HG02970 (cell line): ENCODE measurements around the gene NOB1.
"Not testable (repeated sequence)": the region's sequence is repeated elsewhere in the genome, so short reads cannot be mapped to it uniquely, and the experiment has no call there.

ENCODE experiments used
- ATAC-seq: cut with Tn5 transposase; IDR thresholded peaks from one replicate; pipeline ENCODE4 v1.9.1; 2021; ENCODE audit warnings: mild to moderate bottlenecking, moderate library complexity, moderate number of reproducible peaks; ENCODE audit not compliant: unreplicated experiment, low FRiP score

Gene NOB1

DNA sequence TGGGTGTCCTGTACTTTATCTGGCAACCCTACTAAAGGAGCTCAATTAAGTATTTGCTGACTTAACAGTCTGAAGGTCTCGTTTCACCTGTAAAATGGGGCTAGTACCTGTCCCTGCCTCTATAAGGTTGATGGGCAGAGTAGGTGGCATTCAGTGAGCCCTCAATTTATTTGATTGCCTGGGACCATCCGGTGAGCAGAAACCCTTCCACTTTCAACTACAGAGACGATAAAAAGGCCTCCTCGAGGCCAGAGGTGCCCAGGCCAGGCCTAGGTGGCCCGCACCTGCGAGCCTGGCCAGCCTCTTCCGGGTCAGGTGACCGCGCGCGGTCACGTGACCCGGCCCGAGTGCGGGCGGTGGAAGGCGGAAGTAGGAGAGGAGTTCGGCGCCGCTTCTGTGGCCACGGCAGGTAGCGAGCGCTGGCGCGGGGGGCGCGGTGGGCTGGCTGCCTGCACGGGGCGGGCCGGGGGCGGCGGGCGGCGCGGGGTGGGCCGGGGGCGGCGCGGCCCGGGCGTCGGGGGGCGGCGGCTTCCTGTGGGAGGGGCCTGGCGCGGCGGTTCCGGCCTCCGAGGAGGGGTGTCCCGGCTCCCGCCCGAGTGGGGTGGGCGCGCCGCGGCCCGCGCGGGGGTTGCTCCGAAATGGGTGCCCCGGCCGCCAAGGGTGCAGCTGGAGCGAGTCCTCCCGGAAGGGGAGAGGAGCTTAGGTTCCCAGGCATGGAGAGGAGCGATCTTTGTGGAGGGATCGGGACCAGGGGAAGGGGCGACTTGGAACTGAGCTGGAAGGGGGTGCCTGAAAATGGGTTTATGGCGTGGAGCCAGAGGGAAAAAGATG lies 7.5 kb upstream of the NOB1 start, which contains the start of gene WWP2:
Gene WWP2 (plus strand): TSS at position 350 of the 831 bp plus-strand sequence. CDS start 24,679 bp downstream, outside the sequence.
- ATAC-seq: peak; percentile 83

DNA sequence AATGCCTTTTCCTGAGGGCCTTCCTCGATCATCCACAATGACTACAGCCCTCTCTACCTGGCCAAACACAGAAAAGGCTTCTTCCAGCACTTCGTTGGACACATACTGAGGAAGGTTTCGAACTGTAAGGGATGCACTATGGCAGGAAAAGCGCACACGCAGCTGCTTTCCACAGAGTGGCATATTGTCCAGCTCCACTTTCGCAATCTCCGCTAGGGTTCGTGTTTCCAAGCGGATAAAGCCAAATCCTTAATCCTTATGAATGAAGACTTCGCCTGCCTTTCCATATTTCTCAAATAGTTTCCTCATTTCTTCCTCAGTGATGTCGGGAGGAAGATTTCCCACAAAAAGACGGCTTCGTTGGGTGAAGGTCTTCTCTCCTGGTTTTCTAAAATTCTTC lies 2.6 kb upstream of the NOB1 start:
- ATAC-seq: not testable (repeated sequence)

- ATAC-seq: no peak
These were observed 2.0 kb upstream of the NOB1 start for GRCh38 chr16:69756705-69757104.

DNA sequence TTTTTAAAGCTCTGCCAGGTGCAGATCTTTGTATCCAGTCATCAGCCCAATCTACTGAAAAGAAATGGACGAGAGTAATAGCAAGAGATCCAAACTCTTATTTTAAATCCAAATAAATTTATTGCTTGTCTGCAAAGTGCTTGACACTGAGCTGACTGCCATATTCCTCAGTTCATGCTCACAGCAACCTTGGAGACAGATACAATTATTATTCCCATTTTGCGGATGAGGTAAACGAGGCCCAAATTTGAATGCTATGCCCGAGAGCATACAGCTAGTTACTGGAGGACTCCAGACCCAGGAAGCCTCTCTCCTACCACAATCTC lies 620 bp downstream of the NOB1 start:
- no peak for ATAC-seq

DNA sequence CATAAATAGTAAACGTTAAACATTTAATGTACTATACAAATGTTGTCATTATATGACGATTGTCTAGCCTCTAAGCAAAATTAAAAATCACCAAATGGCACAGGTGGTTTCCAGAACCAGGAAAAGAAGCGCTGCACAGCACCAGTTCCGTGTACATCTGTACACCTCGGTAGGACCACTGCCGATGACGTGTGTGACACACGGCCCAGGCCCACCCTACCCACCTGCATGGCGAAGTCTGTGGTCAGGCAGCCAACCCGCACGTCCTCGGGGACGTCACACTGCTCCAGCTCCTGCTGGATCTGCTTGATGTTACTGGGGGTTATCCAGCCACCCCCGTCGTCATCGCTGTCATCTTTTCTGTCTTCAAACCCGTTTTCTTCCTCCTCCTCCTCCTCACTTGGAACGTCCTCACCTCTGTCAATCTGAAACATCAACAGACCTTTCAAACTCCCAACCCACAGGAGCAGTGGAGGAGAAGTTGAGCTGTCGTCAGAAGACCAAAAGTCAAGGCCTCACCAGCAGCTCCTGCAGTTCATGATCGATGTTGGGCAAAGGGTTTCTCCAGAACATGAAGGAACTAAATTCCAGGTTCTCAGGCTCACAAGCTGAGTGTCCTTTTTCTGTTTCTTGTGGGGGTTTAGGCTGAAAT lies 5.9 kb downstream of the NOB1 start:
- ATAC-seq: no peak

- ATAC-seq: no peak
These were observed 7.6 kb downstream of the NOB1 start for GRCh38 chr16:69747115-69747514.

DNA sequence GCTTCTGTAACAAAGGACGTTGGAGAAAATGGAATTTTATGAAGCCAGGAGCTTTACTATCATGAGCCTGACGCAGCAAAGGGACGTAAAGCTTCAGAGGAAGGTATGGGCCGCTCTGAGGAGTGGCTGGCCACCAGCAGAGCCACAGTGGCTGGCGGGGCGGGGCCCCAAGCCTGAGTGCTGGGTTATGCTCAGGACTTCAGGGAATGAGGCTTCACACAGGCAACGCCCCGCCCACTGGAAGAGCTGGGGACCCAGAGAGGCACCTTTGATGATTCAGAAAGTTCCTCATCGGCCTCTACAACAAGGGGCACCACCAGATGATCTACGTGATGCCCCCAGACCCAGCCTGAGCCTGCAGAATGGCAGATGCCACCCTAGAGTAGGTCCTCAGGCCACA lies 8.8 kb downstream of the NOB1 start:
- no peak for ATAC-seq

DNA sequence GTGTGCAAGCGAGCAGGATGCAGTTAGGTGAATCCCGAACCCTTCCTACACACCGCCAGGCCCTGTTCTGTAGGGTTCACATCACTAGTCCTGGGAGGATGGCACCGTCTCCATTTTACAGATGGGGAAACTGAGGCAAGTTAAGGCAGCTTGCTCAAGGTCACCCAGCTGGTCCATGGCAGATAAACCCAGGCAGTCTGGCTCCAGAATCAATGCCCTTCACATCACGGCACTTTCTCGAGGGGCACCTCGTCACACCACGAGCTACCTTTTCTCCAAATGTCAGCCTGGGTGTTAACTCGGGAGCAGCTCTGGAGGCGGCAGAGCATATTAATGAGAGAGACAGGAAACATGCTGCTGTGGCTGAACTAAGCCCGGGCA lies 9.5 kb downstream of the NOB1 start:
- ATAC-seq: no peak

DNA sequence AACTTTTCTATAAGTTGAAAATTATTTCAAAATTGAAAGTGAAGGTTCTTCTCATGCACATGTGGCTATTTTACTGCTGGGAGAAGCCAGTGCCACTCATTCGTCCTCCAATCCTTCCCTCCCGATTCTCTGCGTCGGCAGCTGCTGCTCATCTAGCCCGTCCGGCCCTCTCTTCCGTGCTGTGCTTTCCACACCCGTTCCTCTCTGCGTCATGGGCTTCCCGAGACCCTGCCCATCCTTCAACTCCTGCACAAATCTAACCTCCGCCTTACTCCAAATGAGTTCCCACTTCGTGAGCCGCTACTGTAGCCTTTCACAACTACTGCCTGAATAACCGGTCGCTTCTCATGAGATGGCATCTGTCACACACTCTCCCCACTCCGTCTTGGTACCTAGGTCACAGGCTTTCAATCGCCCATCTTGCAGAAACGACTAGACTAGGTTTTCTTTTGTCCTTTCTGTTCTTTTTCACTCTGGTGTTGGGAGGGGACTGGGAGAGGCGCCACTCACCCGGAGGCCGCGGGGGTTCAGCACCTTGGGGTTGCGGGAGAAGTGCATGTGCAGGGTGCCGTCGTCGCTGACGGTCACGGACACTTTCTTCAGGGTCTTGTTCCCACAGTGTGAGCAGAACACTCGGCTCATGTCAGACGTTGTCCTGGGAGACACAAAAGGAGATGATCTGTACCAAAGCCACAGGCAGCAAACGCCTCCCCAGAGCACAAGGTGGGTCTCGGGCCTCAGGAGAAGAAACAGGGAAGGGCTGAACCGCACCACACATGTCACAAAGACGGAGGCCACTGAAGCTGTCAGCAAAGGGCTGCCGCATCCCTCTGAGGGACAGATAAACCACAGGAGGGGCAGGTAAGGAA lies 10.1 kb downstream of the NOB1 start:
- no peak for ATAC-seq

GRCh38 chr16:69741951-69742904 lies 12.5 kb downstream of the NOB1 start:
- ATAC-seq: no peak

GRCh38 chr16:69741519-69741918 lies 13.2 kb downstream of the NOB1 start:
- ATAC-seq: no peak

DNA sequence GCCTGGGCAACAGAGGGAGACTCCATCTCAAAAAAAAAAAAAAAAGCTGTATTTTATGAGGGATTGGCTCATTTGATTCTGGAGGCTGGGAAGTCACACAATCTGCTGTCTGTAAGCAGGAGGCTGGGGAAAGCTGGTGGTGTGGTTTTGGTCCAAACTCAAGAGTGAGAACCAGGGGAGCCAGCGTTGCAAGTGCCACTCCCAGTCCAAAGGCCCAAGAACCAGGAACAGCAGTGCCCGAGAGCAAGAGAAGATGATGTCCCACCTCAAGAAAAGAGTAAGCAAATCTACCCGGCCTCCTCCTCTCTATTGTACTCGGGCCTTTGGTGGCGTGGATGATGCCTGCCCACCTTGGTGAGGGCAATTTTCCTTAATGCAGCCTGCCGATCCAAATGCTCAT lies 22.6 kb downstream of the NOB1 start:
- no peak for ATAC-seq

DNA sequence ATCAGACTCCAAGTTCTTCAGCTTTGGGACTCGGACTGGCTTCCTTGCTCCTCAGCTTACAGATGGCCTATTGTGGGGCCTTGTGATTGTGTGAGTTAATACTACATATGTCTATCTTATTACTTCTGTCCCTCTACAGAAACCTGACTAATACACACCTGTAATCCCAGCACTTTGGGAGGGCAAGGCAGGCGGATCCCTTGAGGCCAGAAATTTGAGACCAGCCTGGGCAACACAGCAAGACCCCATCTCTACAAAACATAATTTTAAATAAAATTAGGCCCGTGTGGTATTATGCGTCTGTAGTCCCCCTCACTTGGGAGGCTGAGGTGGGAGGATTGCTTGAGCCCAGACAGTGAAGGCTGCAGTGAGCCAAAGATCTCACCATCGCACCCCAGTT lies 23.4 kb downstream of the NOB1 start:
- not testable (repeated sequence) for ATAC-seq

DNA sequence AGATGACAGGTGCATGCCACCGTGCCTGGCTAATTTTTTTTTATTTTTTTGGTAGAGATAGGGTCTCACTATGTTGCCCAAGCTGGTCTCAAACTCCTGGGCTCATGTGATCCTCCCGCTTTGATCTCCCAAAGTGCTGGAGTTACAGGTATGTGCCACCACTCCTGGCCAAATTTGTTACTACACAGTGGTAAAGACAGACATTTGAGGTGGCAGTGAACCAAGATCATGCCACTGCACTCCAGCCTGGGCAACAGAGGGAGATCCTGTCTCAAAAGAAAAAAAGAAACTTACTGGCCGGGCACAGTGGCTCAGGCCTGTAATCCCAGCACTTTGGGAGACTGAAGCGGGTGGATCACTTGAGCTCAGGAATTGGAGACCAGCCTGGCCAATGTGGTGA lies 25.7 kb downstream of the NOB1 start:
- ATAC-seq: not testable (repeated sequence)

- no peak for ATAC-seq
These were observed 26.8 kb downstream of the NOB1 start for GRCh38 chr16:69727916-69728270.

DNA sequence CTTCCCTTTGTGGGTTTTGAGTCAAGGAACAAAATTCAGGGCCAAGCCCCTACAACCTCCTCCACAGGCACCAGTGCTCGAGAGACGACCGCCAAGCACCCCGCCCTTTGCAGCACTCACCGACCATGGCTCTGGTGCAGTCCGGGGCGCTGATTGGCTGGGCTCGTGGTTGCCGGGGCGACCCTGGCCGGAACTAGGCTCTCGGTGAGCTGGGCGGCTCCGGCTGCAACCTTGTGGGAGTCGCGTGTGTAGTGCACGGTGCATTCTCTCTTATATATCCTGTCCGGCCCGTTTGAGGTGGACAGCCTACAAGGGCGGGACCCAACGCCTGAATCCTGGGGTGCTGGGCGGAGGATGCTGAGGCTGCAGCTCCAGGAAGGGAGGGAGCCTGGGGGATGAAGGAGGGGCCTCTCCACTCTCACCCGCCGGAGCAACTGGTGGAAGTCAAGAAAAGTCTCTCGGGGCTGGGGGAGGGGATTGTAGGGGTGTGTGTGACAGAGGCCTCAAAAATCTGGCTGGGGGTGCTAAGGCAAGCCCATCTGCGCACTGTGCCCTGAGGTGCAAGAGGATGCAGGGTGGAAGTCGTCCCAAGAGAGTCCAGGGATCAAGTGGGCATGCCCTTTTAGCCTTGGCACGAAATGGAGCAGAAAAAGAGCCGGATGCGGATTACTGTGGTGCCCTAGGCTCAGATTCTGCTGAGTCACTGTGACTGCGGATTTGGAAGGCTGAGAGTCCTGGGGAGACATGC lies 28.2 kb downstream of the NOB1 start, which contains the start of gene NQO1:
Gene NQO1 (minus strand): TSS at position 248 of the 748 bp plus-strand sequence. CDS start 121 bp downstream, at position 127.
- peak; percentile 86 for ATAC-seq

DNA sequence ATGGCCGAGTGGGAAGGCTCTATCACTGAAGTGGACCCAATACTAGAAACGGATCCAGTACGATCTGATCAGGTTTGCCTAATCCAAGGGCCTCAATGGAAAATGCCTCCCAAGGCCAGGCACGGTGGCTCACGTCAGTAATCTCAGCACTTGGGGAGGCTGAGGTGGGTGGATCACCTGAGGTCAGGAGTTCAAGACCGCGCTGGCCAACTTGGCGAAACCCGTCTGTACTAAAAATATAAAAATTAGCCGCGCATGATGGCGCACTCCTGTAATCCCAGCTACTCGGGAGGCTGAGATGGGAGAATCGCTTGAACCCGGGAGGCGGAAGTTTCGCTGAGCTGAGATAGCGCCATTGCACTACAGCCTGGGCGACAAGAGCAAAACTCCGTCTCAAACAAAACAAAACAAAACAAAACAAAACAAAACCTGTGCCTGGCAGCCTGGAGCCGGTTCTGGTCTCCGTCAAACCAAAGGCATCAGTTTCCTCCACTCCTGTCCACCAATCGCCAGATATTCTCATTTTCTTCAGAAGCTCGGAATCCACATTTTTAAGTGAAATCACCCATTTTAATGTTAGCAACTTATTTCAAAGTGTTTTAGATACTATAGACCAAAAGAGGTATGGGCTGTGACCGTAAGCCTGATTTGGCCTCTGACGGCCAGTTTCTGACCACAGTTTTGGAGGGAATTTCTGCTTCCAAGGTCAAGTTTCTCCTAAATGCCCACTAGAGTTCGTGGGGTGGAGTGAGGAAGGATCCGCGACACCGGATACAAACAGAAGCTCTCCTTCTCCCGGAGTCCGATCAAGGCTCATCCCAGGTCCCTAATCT lies 29.0 kb downstream of the NOB1 start:
- ATAC-seq: no peak

- no peak for ATAC-seq
These were observed 29.7 kb downstream of the NOB1 start for GRCh38 chr16:69724981-69725479.
